HCT116 (cell line): Measurements from ENCODE around the gene CEBPB. TPM values are rescaled to one million over a fixed set of nuclear protein-coding genes. Genes with fewer than 3 reads are reported as not detected.

Experiments
- ATAC-seq: fragments of 200-7000 bp; cut with Tn5 transposase; 2 replicates; pipeline ENCODE4 v1.9.1; 2020; ENCODE audit warnings: mild to moderate bottlenecking, moderate library complexity
- BruUV-seq: library from RNA; stranded (reverse); fragments of 400-500 nt; replicated peaks from 2 replicates; lab custom pipeline; 2021; lab: Mats Ljungman, UMichigan
- CTCF ChIA-PET: fragments of 300-600 bp; sonication (Branson Sonifier 250); formaldehyde crosslinking; loops from one replicate; lab custom pipeline; 2021; ENCODE audit warnings: antibody characterized with exemption; lab: Charles Lee
- POLR2A ChIA-PET: fragments of 300-600, 350-600 bp; sonication (Branson Sonifier 250); formaldehyde crosslinking; loops from one replicate; lab custom pipeline; 2021; ENCODE audit warnings: antibody characterized with exemption; lab: Charles Lee
- RAD21 ChIA-PET, 2 experiments: fragments of 300-600 bp; sonication (Branson Sonifier 250); formaldehyde crosslinking; loops; one replicate each; lab custom pipeline; 2023; ENCODE audit warnings: low total read pairs in 2 of 2; ENCODE audit not compliant: uncharacterized antibody in 2 of 2, unreplicated experiment in 2 of 2, low non-redundant PET in 1 of 2; lab: Charles Lee
- DNase-seq: peaks from one replicate; pipeline ENCODE4 v3.0.0-alpha.2; 2010; ENCODE audit warnings: low read depth, low spot score
- H2AFZ ChIP-seq: fragments of 200-600 bp; shearing (Covaris generic), sonication (generic); 2 replicates; pipeline ENCODE4 v1.6.1; 2017; ENCODE audit warnings: low read depth, mixed run types, mixed read lengths, antibody characterized with exemption, low read length; ENCODE audit not compliant: poor library complexity, severe bottlenecking
- H3K27ac ChIP-seq: 2 replicates; pipeline ENCODE4 v1.5.1; 2012; ENCODE audit warnings: low read depth, low read length
- H3K27me3 ChIP-seq: fragments of 200-600 bp; sonication (generic); 2 replicates; pipeline ENCODE4 v1.6.1; 2016; ENCODE audit warnings: mixed run types, low read length, mixed read lengths; ENCODE audit not compliant: insufficient read depth
- H3K36me3 ChIP-seq, 2 experiments: fragments of 200-500 bp in 1 of 2; fragments of 200-600 bp in 1 of 2; sonication (Bioruptor generic) in 1 of 2; sonication (generic) in 1 of 2; 2 replicates each; pipeline versions ENCODE4 v1.5.1 to v1.6.1; 2014 to 2016; ENCODE audit warnings: low read length in 2 of 2, inconsistent platforms in 1 of 2, mixed read lengths in 1 of 2, mixed run types in 1 of 2; ENCODE audit not compliant: insufficient read depth in 2 of 2, control insufficient read depth in 1 of 2
- H3K4me1 ChIP-seq, 2 experiments: fragments of 200-600 bp in 1 of 2; sonication (generic) in 1 of 2; 2 replicates each; pipeline versions ENCODE4 v1.5.1 to v1.6.1; 2012 to 2017; ENCODE audit warnings: low read length in 2 of 2, inconsistent platforms in 1 of 2, mild to moderate bottlenecking in 1 of 2, mixed read lengths in 1 of 2, mixed run types in 1 of 2, moderate library complexity in 1 of 2; ENCODE audit not compliant: insufficient read depth in 2 of 2, control insufficient read depth in 1 of 2
- H3K4me2 ChIP-seq: fragments of 200-600 bp; sonication (generic); 2 replicates; pipeline ENCODE4 v1.6.1; 2017; ENCODE audit warnings: mixed run types, low read length, mixed read lengths
- H3K4me3 ChIP-seq, 2 experiments: fragments of 200-600 bp in 1 of 2; sonication (generic) in 1 of 2; replicated peaks in 1 of 2; 2 replicates each; pipeline ENCODE4 v1.5.1; 2011 to 2016; ENCODE audit warnings: low read length in 2 of 2, control low read depth in 1 of 2, low read depth in 1 of 2, mild to moderate bottlenecking in 1 of 2, mixed read lengths in 1 of 2, mixed run types in 1 of 2
- H3K79me2 ChIP-seq: fragments of 200-600 bp; sonication (generic); 2 replicates; pipeline ENCODE4 v1.6.1; 2017; ENCODE audit warnings: mild to moderate bottlenecking, mixed run types, low read length, moderate library complexity, mixed read lengths; ENCODE audit not compliant: insufficient read depth
- H3K9ac ChIP-seq: fragments of 200-600 bp; sonication (generic); 2 replicates; pipeline ENCODE4 v1.6.1; 2016; ENCODE audit warnings: low read length, mixed read lengths
- H3K9me2 ChIP-seq: fragments of 200-600 bp; sonication (generic), shearing (Covaris generic); 2 replicates; pipeline ENCODE4 v1.6.1; 2017; ENCODE audit warnings: mixed run types, mild to moderate bottlenecking, moderate library complexity; ENCODE audit not compliant: insufficient read depth
- H3K9me3 ChIP-seq, 2 experiments: fragments of 200-500 bp in 1 of 2; fragments of 200-600 bp in 1 of 2; sonication (Bioruptor generic) in 1 of 2; sonication (generic) in 1 of 2; 2 replicates each; pipeline ENCODE4 v1.6.1; 2014 to 2017; ENCODE audit warnings: low read length in 2 of 2, mixed read lengths in 2 of 2, inconsistent platforms in 1 of 2, low read depth in 1 of 2, mild to moderate bottlenecking in 1 of 2, mixed run types in 1 of 2, moderate library complexity in 1 of 2; ENCODE audit not compliant: control insufficient read depth in 1 of 2, insufficient read depth in 1 of 2
- H4K20me1 ChIP-seq: fragments of 200-600 bp; sonication (generic), shearing (Covaris generic); 2 replicates; pipeline ENCODE4 v1.6.1; 2017; ENCODE audit warnings: mixed run types, mild to moderate bottlenecking, moderate library complexity; ENCODE audit not compliant: insufficient read depth
- CBX3 ChIP-seq: IDR thresholded peaks from 2 replicates; pipeline ENCODE4 v1.6.1; 2012; ENCODE audit warnings: low read depth
- SP1 ChIP-seq: IDR thresholded peaks from 2 replicates; pipeline ENCODE4 v1.6.1; 2012; ENCODE audit warnings: low read depth
- YY1 ChIP-seq: IDR thresholded peaks from 2 replicates; pipeline ENCODE4 v1.6.1; 2011; ENCODE audit warnings: low read length, low read depth, moderate library complexity, mild to moderate bottlenecking; ENCODE audit not compliant: insufficient replicate concordance; ENCODE audit errors: extremely low read depth
- ZFX ChIP-seq: fragments of 450-650 bp; IDR thresholded peaks from 2 replicates; pipeline ENCODE4 v1.6.1; 2017
- intact Hi-C: fragments of 100-400 bp; cut with micrococcal nuclease; formaldehyde crosslinking; loops from 2 replicates; pipeline ENCODE4 v1.10.0; 2022
- total RNA-seq: library from RNA; stranded (reverse); gene quantifications from one replicate; pipeline ENCODE4 v1.2.1, GENCODE V29; 2021; ENCODE audit not compliant: unreplicated experiment
- TF ChIP-seq, protein P1 (sequence below), 3 experiments: fragments of 200-600 bp in 1 of 3; sonication (generic) in 1 of 3; IDR thresholded peaks in 2 of 3; conservative IDR thresholded peaks in 1 of 3; 2 replicates each; pipeline ENCODE4 v1.5.1; 2012 to 2017; ENCODE audit warnings: low read depth in 2 of 3, low read length in 2 of 3, antibody characterized with exemption in 1 of 3, borderline replicate concordance in 1 of 3, control low read depth in 1 of 3, mild to moderate bottlenecking in 1 of 3, mixed read lengths in 1 of 3, mixed run types in 1 of 3, moderate library complexity in 1 of 3; ENCODE audit not compliant: insufficient read depth in 1 of 3

The CEBPB gene
- total RNA-seq, 1 experiment from 2014 or later = 113 TPM

DNA sequence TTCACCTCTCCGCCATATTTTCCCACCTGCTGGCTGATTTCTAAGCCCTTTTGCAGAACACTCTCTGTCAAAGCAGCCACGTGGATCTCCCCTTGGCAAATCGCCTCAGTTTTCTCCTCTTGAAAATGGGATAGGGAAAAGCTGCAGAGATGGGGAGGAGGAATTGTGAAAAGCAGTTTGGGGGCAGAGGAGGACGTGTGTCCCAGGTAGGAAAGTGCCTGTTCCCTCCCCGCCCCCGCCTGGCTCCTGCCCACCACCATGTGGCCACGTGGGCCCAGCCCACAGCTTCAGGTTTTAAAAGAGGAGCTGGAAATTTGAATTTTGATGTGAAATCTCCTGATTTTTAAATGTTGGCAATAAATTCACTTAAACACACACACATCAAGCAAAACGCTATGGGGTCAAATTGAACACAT lies 3.6 kb upstream of the CEBPB start:
- DNase-seq (no peak), ATAC-seq (no peak)
- TSS peak; percentile 46 for BruUV-seq
- Histone ChIP-seq H3K36me3 (no peaks in the 10 kb centered on the region), H3K4me1 (peaks cover 26 to 41% of the 10 kb centered on the region in 2 experiments), H2AFZ (peak overlapping the region; percentile 53), H3K27ac (peak overlapping the region; percentile 62), H3K4me3 (no peak overlapping the region; a peak in 1 of 4 replicates), H3K79me2 (peaks cover 6% of the 10 kb centered on the region; the same call in 1 of the 2 replicates), H3K27me3 (no peaks in the 10 kb centered on the region), H3K9ac (peak overlapping the region; percentile 48), H4K20me1 (no peaks in the 10 kb centered on the region), H3K9me3 (no peaks in the 10 kb centered on the region), H3K4me2 (peak overlapping the region; percentile 71), H3K9me2 (no peaks in the 10 kb centered on the region)
- ChIA-PET CTCF (interaction anchor here (1.0 to 6.8 kb wide), 4 partner anchors 18 to 392 kb away, joined by 3 to 61 read pairs (median 6); no protein-coding TSS in a partner anchor), POLR2A (interaction anchor here (0.9 to 1.0 kb wide), 2 partner anchors 271 to 277 kb away, joined by 6 read pairs; no protein-coding TSS in a partner anchor), RAD21 (interaction anchor here (0.6 to 1.6 kb wide), 3 partner anchors 97 to 277 kb away, joined by 3 to 9 read pairs (median 4); no protein-coding TSS in a partner anchor)
- TF ChIP-seq ZFX (no peak), CBX3 (no peak), YY1 (peak; percentile 17), SP1 (no peak)
- TF ChIP-seq, protein P1, sequence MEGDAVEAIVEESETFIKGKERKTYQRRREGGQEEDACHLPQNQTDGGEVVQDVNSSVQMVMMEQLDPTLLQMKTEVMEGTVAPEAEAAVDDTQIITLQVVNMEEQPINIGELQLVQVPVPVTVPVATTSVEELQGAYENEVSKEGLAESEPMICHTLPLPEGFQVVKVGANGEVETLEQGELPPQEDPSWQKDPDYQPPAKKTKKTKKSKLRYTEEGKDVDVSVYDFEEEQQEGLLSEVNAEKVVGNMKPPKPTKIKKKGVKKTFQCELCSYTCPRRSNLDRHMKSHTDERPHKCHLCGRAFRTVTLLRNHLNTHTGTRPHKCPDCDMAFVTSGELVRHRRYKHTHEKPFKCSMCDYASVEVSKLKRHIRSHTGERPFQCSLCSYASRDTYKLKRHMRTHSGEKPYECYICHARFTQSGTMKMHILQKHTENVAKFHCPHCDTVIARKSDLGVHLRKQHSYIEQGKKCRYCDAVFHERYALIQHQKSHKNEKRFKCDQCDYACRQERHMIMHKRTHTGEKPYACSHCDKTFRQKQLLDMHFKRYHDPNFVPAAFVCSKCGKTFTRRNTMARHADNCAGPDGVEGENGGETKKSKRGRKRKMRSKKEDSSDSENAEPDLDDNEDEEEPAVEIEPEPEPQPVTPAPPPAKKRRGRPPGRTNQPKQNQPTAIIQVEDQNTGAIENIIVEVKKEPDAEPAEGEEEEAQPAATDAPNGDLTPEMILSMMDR (IDR thresholded peaks at IDR 0.05 in 2 of 3, conservative IDR thresholded peaks at IDR 0.05 in 1 of 3; ENCODE audit: borderline replicate concordance in 1 of 3, insufficient read depth in 1 of 3, low read depth in 2 of 3, low read length in 2 of 3) = 0 out of 6 replicates have a peak, but pooled peaks of 1 of the 3 experiments have one; percentile 8
- intact Hi-C loops = loop anchor here (1.0 to 5.0 kb wide), 6 partner anchors 155 to 545 kb away; partner anchors contain the start of gene PARD6B
